HEK293T (cell line): ENCODE measurements around the gene LRTM1.

Source experiments
- ARNT ChIP-seq: fragments of 450-650 bp; IDR thresholded peaks from 2 replicates; pipeline ENCODE4 v1.6.1; 2017; ENCODE audit warnings: mild to moderate bottlenecking
- BHLHE40 ChIP-seq: fragments of 450-650 bp; IDR thresholded peaks from 2 replicates; pipeline ENCODE4 v1.6.1; 2016; ENCODE audit warnings: mild to moderate bottlenecking, moderate library complexity, borderline replicate concordance
- FOXM1 ChIP-seq: fragments of 450-650 bp; IDR thresholded peaks from 2 replicates; pipeline ENCODE4 v1.6.1; 2017; ENCODE audit warnings: mild to moderate bottlenecking, borderline replicate concordance
- L3MBTL2 ChIP-seq: fragments of 450-650 bp; conservative IDR thresholded peaks from 2 replicates; pipeline ENCODE4 v1.6.1; 2016; ENCODE audit warnings: mild to moderate bottlenecking
- LEF1 ChIP-seq: fragments of 450-650 bp; IDR thresholded peaks from 2 replicates; pipeline ENCODE4 v1.6.1; 2017; ENCODE audit warnings: mild to moderate bottlenecking, borderline replicate concordance
- SP1 ChIP-seq: fragments of 450-650 bp; IDR thresholded peaks from 2 replicates; pipeline ENCODE4 v1.6.1; 2017
- SUZ12 ChIP-seq: fragments of 450-650 bp; IDR thresholded peaks from 2 replicates; pipeline ENCODE4 v1.6.1; 2016; ENCODE audit warnings: mild to moderate bottlenecking
- TARDBP ChIP-seq: fragments of 450-650 bp; IDR thresholded peaks from 2 replicates; pipeline ENCODE4 v1.6.1; 2016
- ZNF384 ChIP-seq: fragments of 450-650 bp; IDR thresholded peaks from 2 replicates; pipeline ENCODE4 v1.6.1; 2016
- TF ChIP-seq, protein P1 (sequence below): fragments of 450-650 bp; IDR thresholded peaks from 2 replicates; pipeline ENCODE4 v1.6.1; 2016

DNA sequence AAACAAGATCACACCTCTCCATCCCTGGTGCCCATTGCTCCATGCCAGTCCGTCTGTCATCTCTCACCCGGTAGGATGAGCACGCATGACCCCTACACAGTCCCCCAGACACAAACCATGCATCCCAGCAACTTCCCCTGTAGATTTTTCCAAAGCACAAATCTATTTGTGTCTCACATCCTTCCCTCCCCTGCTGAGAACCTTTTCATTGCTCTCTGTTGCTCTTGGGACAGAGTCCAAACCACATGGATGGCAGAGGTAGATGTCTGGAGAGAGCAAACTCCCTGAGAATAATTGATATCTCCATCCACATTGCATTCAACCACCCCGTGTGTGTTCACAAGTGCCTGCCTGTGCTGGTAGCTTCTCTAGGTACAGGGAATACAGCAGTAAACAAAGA lies 29.9 kb upstream of the LRTM1 start:
- TF ChIP-seq SP1 (no peak), BHLHE40 (no peak), ARNT (no peak), SUZ12 (no peak), ZNF384 (no peak), LEF1 (no peak), TARDBP (no peak), L3MBTL2 (no peak), FOXM1 (no peak)
- TF ChIP-seq, protein P1, sequence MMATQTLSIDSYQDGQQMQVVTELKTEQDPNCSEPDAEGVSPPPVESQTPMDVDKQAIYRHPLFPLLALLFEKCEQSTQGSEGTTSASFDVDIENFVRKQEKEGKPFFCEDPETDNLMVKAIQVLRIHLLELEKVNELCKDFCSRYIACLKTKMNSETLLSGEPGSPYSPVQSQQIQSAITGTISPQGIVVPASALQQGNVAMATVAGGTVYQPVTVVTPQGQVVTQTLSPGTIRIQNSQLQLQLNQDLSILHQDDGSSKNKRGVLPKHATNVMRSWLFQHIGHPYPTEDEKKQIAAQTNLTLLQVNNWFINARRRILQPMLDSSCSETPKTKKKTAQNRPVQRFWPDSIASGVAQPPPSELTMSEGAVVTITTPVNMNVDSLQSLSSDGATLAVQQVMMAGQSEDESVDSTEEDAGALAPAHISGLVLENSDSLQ = no peak
